Liver (tissue), 9 donors: ENCODE measurements around the gene DNASE2B. TPM values are rescaled to one million over a fixed set of nuclear protein-coding genes. Genes with fewer than 3 reads are reported as not detected.

Experiments used
- DNase-seq: peaks from one replicate; pipeline ENCODE4 v3.0.0-alpha.2; 2017; ENCODE audit warnings: low spot score
- H3K27ac ChIP-seq, 2 donors: one replicate each; pipeline ENCODE4 v1.7.0; 2013; ENCODE audit warnings: inconsistent platforms in 2 of 2, low read length in 2 of 2, control low read depth in 1 of 2, low read depth in 1 of 2, mild to moderate bottlenecking in 1 of 2
- H3K27me3 ChIP-seq, 4 donors: one replicate each; pipeline versions ENCODE4 v1.6.1 to v1.7.0; 2013; ENCODE audit warnings: low read length in 3 of 4, inconsistent platforms in 1 of 4, mild to moderate bottlenecking in 1 of 4, moderate library complexity in 1 of 4; ENCODE audit not compliant: control insufficient read depth in 4 of 4, insufficient read depth in 4 of 4
- H3K36me3 ChIP-seq, 4 donors: one replicate each; pipeline versions ENCODE4 v1.6.1 to v1.7.0; 2013; ENCODE audit warnings: low read length in 3 of 4, mild to moderate bottlenecking in 3 of 4, low read depth in 1 of 4, moderate library complexity in 1 of 4; ENCODE audit not compliant: control insufficient read depth in 4 of 4, insufficient read depth in 3 of 4
- H3K4me1 ChIP-seq, 4 donors: one replicate each; pipeline versions ENCODE4 v1.6.1 to v1.7.0; 2013; ENCODE audit warnings: low read length in 3 of 4, mild to moderate bottlenecking in 3 of 4, moderate library complexity in 1 of 4; ENCODE audit not compliant: control insufficient read depth in 4 of 4, insufficient read depth in 4 of 4
- H3K4me3 ChIP-seq, 3 donors: one replicate each; pipeline versions ENCODE4 v1.6.1 to v1.7.0; 2013; ENCODE audit warnings: low read length in 3 of 3, control low read depth in 1 of 3, low read depth in 1 of 3, mild to moderate bottlenecking in 1 of 3
- H3K9ac ChIP-seq, 2 donors: one replicate each; pipeline ENCODE4 v1.7.0; 2013; ENCODE audit warnings: low read length in 2 of 2, mild to moderate bottlenecking in 2 of 2, moderate library complexity in 2 of 2, control low read depth in 1 of 2, low read depth in 1 of 2
- H3K9me3 ChIP-seq, 4 donors: one replicate each; pipeline versions ENCODE4 v1.6.1 to v1.7.0; 2013; ENCODE audit warnings: low read length in 3 of 4; ENCODE audit not compliant: control insufficient read depth in 4 of 4
- ATF3 ChIP-seq: IDR thresholded peaks from 2 replicates; pipeline ENCODE4 v1.6.1; 2016; ENCODE audit warnings: antibody characterized with exemption
- EGR1 ChIP-seq, 2 donors: IDR thresholded peaks; 2 replicates each; pipeline ENCODE4 v1.6.1; 2016 to 2018; ENCODE audit warnings: antibody characterized with exemption in 2 of 2, low read depth in 2 of 2
- FOXA1 ChIP-seq: IDR thresholded peaks from 2 replicates; pipeline ENCODE4 v1.6.1; 2016; ENCODE audit warnings: antibody characterized with exemption
- FOXA2 ChIP-seq: IDR thresholded peaks from 2 replicates; pipeline ENCODE4 v1.6.1; 2016; ENCODE audit warnings: antibody characterized with exemption
- HNF4A ChIP-seq, 2 donors: conservative IDR thresholded peaks; 2 replicates each; pipeline ENCODE4 v1.6.1; 2016; ENCODE audit warnings: antibody characterized with exemption in 2 of 2, mild to moderate bottlenecking in 2 of 2
- HNF4G ChIP-seq: IDR thresholded peaks from 2 replicates; pipeline ENCODE4 v1.6.1; 2016; ENCODE audit warnings: antibody characterized with exemption
- JUND ChIP-seq, 2 donors: IDR thresholded peaks; 2 replicates each; pipeline ENCODE4 v1.6.1; 2016; ENCODE audit warnings: antibody characterized with exemption in 2 of 2
- MAX ChIP-seq: IDR thresholded peaks from 2 replicates; pipeline ENCODE4 v1.6.1; 2016; ENCODE audit warnings: antibody characterized with exemption
- NR2F2 ChIP-seq: IDR thresholded peaks from 2 replicates; pipeline ENCODE4 v1.6.1; 2016; ENCODE audit warnings: antibody characterized with exemption
- RAD21 ChIP-seq, 2 donors: IDR thresholded peaks; 2 replicates each; pipeline ENCODE4 v1.6.1; 2016; ENCODE audit warnings: antibody characterized with exemption in 2 of 2, mild to moderate bottlenecking in 2 of 2
- SP1 ChIP-seq: IDR thresholded peaks from 2 replicates; pipeline ENCODE4 v1.6.1; 2018; ENCODE audit warnings: antibody characterized with exemption, mild to moderate bottlenecking
- TAF1 ChIP-seq: conservative IDR thresholded peaks from 2 replicates; pipeline ENCODE4 v1.6.1; 2016; ENCODE audit warnings: antibody characterized with exemption, mild to moderate bottlenecking
- YY1 ChIP-seq: IDR thresholded peaks from 2 replicates; pipeline ENCODE4 v1.6.1; 2016; ENCODE audit warnings: antibody characterized with exemption, mild to moderate bottlenecking
- ZBTB33 ChIP-seq: IDR thresholded peaks from 2 replicates; pipeline ENCODE4 v1.6.1; 2016; ENCODE audit warnings: antibody characterized with exemption
- WGBS: extraction: QIAGEN DNeasy Blood & Tissue Kit; methylation state at CpG from one replicate; pipeline ENCODE4 v1.1.7; 2013; 5-methylcytosine and 5-hydroxymethylcytosine counted together
- polyA plus RNA-seq, 2 donors: library from polyadenylated mRNA; stranded (reverse) in 1 of 2; unstranded in 1 of 2; fragments of 200-250 nt in 1 of 2; fragments of >200 nt in 1 of 2; fragmentation: Nextera tagmentation in 1 of 2; extraction: Ambion mirVana in 1 of 2; gene quantifications; one replicate each; pipeline versions ENCODE4 v1.2.1 to v1.2.3, GENCODE V29; 2013 to 2015
- total RNA-seq, 2 donors: library from RNA; depleted of rRNA; stranded (reverse); fragments of >200 nt; gene quantifications; one replicate each; pipeline ENCODE4 v1.2.3, GENCODE V29; 2014
- TF ChIP-seq, protein P1 (sequence below): fragments of 150-350 bp; IDR thresholded peaks from 2 replicates; pipeline ENCODE4 v1.5.1; 2017; ENCODE audit warnings: improper control_type of control experiment, low read depth, low read length; ENCODE audit not compliant: missing input control
- donor health status: healthy.
- donor health status: healthy.
- donor health status: healthy.
- donor health status: healthy.
- donor health status: healthy.

DNASE2B gene
- total and polyA plus RNA-seq, 4 donors = not detected

- no peaks in the 10 kb centered on the region for H3K4me1 ChIP-seq
- TF ChIP-seq FOXA2 = no peak
- TF ChIP-seq YY1 = no peak
- TF ChIP-seq NR2F2 = no peak
- TF ChIP-seq, protein P1, sequence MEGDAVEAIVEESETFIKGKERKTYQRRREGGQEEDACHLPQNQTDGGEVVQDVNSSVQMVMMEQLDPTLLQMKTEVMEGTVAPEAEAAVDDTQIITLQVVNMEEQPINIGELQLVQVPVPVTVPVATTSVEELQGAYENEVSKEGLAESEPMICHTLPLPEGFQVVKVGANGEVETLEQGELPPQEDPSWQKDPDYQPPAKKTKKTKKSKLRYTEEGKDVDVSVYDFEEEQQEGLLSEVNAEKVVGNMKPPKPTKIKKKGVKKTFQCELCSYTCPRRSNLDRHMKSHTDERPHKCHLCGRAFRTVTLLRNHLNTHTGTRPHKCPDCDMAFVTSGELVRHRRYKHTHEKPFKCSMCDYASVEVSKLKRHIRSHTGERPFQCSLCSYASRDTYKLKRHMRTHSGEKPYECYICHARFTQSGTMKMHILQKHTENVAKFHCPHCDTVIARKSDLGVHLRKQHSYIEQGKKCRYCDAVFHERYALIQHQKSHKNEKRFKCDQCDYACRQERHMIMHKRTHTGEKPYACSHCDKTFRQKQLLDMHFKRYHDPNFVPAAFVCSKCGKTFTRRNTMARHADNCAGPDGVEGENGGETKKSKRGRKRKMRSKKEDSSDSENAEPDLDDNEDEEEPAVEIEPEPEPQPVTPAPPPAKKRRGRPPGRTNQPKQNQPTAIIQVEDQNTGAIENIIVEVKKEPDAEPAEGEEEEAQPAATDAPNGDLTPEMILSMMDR = no peak
- TF ChIP-seq MAX = no peak
- TF ChIP-seq ZBTB33 = no peak
- TF ChIP-seq HNF4G = no peak
- no peak for TF ChIP-seq RAD21 (IDR thresholded peaks at IDR 0.05)
- TF ChIP-seq ATF3 = no peak
- TF ChIP-seq FOXA1 = no peak
- TF ChIP-seq HNF4A (conservative IDR thresholded peaks at IDR 0.05) = no peak
- no peak for TF ChIP-seq TAF1
- no peak for TF ChIP-seq EGR1 (IDR thresholded peaks at IDR 0.05; ENCODE audit: low read depth in 2 of 2)
- TF ChIP-seq SP1 = no peak
- TF ChIP-seq JUND (IDR thresholded peaks at IDR 0.05) = no peak
- H3K9me3 ChIP-seq = no peaks in the 10 kb centered on the region
- WGBS = 56% methylated on average over 1 of the region's 1 CpG
- H3K36me3 ChIP-seq = no peaks in the 10 kb centered on the region
- no peak overlapping the region for H3K9ac ChIP-seq
- no peak overlapping the region for H3K4me3 ChIP-seq
- DNase-seq = no peak
- no peak overlapping the region for H3K27ac ChIP-seq
- H3K27me3 ChIP-seq = peaks cover 0 to 3% (median 0%) of the 10 kb centered on the region in 4 donors
Observed at GRCh38 chr1:84462118-84462517, 63.8 kb downstream of the DNASE2B start.

Other genes with a start within 250 kb of the DNASE2B start
- gene SAMD13, start 96.8 kb upstream of the DNASE2B start, total RNA-seq = under 1 TPM; 0.17 to 0.61 TPM
- under 1 TPM in 1 of 2 donors, not detected in 1; 0.17 TPM for gene SAMD13, start 96.8 kb upstream of the DNASE2B start, polyA plus RNA-seq
- 10 to 100 TPM; 13.5 to 16.8 TPM for gene RPF1, start 80.8 kb downstream of the DNASE2B start, total RNA-seq
- 10 to 100 TPM; 14.7 to 15.0 TPM for gene RPF1, start 80.8 kb downstream of the DNASE2B start, polyA plus RNA-seq
- gene SPATA1, start 107.9 kb downstream of the DNASE2B start, total RNA-seq = under 1 TPM; 0.33 to 0.75 TPM
- 1 to 10 TPM in 1 of 2 donors, under 1 TPM in 1; 0.06 to 2.2 TPM for gene SPATA1, start 107.9 kb downstream of the DNASE2B start, polyA plus RNA-seq
- 10 to 100 TPM; 11.4 to 28.8 TPM for gene GNG5, start 108.1 kb downstream of the DNASE2B start, total RNA-seq
- 100 to 1,000 TPM in 1 of 2 donors, 10 to 100 TPM in 1; 77.8 to 229 TPM for gene GNG5, start 108.1 kb downstream of the DNASE2B start, polyA plus RNA-seq
- gene CTBS, start 176.0 kb downstream of the DNASE2B start, total RNA-seq = 10 to 100 TPM in 1 of 2 donors, 1 to 10 TPM in 1; 8.5 to 16.4 TPM
- gene CTBS, start 176.0 kb downstream of the DNASE2B start, polyA plus RNA-seq = 10 to 100 TPM; 23.4 to 26.9 TPM